Fibroblast of gingiva (primary cell): ENCODE data around the gene PRPF19.

Source experiments
- DNase-seq: peaks from one replicate; pipeline ENCODE4 v3.0.0-alpha.2; 2011; ENCODE audit warnings: low read depth

Gene PRPF19

DNA sequence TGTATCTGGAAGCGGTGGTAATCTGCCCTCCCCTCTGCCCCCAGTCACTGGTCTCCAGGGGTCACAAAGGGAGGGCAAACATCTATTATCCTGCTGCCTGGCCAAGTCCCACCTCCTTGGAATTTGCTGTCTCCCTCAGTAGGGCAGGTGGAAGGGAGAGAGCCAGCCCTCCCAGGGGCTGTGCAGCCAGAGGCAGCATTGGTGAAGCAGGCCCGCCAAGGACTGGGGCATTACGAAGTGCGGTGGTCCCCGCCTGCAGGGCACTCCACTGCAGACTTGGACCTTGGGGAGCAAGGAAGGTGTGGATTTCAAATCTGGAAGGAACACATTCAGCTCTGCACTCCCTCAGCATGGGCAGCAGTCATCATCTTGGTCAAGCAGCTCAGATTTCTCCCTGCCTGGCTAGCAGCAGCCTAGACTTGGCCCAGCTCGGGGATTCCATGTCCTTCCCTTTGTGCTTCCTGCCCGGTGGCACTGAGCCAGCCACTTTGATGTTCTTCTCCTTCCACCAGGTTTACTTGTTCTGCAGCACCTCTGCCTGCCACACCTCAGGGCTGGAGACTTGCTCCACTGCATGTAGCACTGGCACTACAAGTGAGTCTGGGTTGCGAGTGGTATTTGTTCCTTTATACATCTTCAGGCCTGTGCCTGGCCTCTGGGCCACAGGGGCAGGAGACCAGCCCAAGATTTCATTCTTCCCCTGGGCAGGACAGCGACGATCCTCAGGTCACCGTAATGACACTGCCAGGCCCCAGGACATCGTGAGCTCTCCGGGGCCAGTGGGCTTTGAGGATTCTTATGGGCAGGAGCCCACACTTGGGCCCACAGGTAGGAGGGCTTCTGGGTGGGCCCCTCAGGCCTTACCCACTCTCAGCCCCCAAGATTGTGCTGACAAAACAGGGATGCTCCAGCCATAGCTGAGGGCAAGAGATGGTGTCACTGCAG is 31.7 kb downstream of the PRPF19 start:
- no peak for DNase-seq

- no peak for DNase-seq
These were observed 32.9 kb downstream of the PRPF19 start for GRCh38 chr11:60873533-60873932.

DNA sequence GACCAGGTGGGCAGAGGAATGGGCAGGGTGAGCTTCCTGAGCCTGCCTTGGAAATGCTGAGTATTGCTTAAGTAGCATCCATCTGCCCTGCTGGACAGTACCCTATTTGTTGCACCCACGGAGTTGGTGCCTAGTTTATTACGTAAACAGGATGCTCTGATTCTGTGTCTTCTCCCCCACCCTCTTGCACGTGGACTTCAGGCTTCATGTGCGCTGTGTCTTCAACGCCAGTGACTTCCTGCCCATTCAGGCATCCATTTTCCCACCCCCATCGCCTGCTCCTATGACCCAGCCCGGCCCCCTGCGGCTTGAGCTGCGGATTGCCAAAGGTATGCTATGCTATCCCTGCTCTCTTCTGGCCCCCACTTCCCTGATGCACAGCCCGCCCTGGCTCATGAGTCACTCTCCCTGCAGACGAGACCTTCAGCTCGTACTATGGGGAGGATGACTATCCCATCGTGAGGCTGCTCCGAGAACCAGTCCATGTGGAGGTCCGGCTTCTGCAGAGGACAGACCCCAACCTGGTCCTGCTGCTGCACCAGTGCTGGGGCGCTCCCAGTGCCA is 33.3 kb downstream of the PRPF19 start:
- DNase-seq: peak; percentile 81

DNA sequence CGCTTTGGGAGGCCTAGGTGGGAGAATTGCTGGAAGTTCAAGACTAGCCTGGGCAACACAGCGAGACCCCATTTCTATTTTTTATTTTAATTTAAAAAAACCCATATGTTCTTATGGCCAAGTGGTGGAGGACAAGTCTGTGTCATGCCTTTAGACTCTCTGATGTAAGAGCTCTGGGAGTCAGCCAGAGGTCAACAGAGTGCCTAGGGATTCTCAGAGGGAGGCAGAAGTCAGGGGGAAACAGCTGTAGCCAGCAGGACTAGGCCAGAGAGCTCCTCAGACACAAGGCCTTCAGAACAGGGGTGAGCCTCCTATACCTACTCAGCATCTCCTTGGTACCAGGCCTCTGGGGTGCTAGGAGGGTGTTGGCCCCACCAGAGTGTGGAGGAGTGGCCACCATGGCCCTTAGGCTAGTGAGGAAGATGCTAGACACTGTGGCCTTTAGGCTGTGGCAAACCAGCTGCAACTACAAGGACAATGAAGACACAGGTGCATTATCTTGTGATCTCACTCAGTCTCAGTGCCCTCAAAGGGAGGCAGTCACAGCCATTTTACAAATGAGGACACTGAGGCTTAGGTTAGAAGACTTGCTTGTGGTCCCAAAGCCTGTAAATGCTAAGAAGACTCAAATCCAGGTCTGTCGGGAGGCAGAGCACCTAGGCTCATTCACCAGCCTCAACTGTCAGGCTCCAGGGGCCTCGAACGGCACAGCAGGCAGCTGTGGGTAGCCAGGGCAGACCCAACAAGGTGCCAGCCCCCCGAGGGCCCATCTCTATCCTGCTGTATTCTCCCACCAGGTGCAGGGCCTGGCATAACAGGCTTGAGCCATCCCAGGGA is 34.0 kb downstream of the PRPF19 start:
- peak; percentile 74 for DNase-seq

GRCh38 chr11:60871378-60872061 is 34.9 kb downstream of the PRPF19 start:
- peak; percentile 40 for DNase-seq

DNA sequence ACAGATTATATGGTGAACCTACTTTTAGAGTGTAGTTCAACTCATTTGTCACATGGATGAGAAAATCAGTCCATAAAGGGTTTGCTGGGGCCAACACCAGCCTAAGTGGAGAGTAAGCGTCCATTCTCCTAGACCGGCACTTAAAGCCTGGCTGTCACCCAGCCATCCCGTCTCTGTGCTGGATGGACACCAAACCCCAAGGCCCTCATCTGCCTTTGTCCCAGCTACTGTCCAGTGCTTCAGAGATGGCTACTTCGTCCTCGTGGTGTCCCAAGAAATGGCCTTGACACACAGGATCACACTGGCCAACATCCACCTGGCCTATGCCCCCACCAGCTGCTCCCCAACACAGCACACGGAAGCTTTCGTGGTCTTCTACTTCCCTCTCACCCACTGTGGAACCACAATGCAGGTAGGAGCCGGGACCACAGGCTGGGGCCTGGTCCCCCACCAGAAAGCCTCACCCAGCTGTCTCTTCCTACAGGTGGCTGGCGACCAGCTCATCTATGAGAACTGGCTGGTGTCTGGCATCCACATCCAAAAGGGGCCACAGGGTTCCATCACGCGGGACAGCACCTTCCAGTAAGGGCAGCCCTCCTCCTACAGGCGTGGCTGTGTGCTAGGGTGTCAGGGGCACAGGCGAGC is 35.5 kb downstream of the PRPF19 start:
- DNase-seq: no peak

DNA sequence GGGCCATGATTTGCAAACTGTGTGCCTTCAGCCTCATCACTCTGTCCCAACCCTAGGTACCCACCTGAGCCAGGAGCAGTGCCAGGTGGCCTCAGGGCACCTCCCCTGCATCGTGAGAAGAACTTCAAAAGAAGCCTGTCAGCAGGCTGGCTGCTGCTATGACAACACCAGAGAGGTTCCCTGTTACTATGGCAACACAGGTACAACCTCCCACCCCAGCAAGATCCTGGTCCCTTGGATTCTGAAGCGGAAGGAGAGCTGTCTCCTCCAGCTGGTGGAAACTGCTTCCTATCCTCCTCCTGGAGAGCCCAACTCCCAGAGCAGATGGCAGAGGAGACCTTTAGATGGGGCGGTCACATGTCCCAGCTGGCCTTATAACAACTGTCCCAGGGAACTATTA is 36.1 kb downstream of the PRPF19 start:
- DNase-seq: no peak

DNA sequence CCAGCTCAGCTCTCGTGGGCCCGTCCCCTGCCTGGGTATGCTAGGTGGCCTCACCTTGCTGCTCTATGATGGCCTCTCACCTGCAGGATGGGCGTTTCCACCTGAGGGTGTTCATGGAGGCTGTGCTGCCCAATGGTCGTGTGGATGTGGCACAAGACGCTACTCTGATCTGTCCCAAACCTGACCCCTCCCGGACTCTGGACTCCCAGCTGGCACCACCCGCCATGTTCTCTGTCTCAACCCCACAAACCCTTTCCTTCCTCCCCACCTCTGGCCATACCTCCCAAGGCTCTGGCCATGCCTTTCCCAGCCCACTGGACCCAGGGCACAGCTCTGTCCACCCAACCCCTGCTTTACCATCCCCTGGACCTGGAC is 36.9 kb downstream of the PRPF19 start:
- DNase-seq: no peak

GRCh38 chr11:60868682-60869450 is 37.5 kb downstream of the PRPF19 start:
- DNase-seq: no peak

DNA sequence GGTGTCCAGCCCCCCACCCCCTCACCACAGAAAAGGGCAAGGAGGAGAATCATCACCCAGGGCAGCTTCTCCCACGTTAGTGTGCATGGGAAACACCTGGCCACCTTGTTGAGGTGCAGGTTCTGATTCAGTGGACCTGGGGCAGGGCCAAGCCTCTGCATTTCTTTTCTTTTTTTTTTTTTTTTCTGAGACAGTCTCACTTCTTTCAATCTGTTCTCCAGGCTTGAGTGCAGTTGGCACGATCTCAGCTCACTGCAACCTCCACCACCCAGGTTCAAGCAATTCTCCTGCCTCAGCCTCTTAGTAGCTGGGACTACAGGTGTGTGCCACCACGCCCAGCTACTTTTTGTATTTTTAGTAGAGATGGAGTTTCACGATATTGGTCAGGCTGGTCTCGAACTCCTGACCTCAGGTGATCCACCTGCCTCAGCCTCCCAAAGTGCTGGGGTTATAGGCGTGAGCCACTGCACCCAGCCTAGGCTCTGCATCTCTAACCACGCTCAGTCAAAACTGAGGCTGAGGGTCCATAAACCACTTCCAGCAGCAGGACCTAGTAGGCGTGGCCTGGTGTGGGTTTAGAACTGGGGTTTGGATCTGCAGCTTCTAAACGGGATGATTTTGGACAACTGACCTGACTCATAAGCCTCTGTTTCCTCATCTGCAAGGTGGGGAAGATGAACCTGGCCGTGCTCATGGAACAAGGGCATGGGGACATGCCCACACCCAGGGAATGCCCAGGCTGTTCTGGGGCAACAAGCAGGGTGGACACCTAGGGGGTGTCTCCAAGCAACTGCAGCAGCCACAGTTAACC is 38.3 kb downstream of the PRPF19 start:
- no peak for DNase-seq

DNA sequence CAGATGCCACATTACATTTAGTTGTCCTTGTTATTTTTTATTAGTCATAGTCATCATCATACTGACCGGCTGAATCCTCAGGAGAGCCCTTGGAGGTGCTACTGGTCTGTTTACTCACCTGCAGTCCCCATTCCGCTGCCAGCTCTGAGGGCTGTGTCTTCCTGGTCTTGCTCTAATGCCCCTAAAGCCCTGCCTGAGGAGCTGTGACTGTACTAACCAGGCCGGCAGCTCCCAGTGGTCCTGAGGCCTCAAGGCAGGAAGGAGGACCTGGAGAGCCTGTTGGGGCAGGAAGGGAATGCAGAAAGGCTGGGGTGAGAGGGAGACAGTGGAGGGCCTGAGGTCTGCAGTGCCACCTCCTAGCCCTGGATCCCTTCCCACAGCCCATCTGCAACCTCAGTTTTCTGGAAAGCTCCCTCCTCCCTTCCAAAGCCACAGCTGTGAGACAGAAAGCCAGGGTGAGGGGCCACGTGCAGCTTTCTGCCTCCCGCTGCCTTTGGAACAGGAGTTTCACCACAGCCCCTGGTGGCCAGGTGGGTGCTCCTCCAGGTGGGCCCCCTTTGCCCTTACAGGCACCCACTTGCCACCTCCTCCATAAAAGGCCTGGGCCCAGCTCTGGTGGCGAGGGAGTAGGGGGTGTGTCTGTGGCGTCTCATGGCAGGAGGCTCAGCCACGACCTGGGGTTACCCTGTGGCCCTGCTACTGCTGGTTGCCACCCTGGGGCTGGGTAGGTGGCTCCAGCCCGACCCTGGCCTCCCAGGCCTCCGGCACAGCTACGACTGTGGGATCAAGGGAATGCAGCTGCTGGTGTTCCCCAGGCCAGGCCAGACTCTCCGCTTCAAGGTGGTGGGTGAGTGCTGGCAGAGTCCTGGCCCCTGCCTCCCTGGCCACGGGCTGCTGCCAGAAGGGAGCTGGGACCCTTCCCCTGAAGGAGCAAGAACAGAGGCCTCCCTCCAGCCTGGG is 39.2 kb downstream of the PRPF19 start, which contains the start of gene ZP1:
ZP1 (plus strand) TSS at position 632 of the 960 bp plus-strand sequence; CDS start at position 652, 20 bp downstream.
- DNase-seq: no peak

DNA sequence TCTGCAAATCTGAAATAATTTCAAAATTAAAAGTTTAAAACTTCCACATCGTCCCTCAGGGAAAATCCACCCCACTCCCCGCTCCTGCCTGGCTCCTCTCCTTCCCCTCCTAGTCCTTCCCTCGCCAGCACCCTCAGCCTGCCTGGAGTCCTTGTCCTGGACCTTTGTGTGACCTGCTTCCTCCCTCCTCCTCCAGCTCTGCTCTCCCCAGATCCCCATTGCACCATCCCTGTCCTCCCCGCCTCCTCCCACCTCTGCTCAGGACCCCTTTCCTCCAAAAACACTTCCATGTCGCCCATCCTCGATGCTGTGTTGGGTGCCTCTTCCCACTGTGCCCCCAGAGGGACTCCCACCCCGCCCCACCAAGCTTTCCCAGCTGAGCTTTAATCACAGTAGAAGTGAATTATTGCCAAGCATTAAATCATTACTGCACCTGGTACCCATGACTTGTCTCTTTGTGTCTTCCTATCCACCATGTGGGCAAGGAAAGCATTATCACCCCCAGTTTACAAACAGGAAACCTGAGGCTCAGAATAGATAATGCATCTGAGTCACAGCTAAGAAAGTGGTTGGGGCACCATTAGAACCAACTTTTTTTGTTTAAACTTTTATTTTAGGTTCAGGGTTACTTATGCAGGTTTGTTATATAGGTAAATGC is 41.4 kb downstream of the PRPF19 start:
- DNase-seq: no peak

DNA sequence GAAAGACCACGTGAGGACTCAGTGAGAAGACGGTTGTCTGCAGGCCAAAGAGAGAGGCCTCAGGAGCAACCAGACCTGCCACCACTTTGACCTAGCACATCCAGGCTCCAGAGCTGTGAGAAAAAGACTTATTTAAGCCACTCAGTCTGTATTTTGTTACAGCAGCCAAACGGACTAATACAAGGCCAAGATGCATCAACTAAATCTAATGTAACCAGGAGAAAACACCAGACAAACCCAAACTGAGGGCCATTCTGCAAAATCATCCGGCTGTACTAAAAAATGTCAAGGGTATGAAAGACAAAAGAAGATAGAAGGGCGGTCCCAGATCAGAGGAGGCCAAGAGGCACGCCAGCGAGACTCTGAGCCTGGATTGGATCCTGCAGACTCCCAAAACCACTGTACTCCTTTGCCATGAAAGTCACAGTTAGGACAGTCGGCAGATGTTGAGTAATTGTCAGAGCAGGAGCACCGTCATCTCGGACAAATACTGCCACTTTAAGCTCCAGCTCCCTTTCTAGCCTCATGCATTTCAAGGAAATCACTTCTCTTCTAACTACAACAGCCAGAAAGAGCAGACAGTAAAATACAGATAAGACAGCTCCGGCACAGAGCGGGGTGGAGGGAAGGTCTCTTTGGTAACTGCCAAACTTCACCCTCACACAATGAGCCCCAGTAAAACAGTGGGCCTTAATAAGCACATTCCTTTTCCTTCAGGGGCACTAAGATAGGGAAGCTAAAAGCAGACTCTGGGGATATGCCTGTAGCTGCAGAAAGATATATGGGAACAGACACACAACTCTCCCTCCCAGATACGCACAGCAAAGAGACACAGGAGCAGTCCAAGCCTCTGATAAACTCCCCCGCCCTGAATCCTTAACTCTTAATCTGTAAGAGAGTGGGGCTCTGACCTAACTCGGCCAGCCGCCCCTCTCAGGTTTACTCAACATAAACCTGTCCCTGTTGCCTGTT is 42.5 kb downstream of the PRPF19 start:
- DNase-seq: no peak

DNA sequence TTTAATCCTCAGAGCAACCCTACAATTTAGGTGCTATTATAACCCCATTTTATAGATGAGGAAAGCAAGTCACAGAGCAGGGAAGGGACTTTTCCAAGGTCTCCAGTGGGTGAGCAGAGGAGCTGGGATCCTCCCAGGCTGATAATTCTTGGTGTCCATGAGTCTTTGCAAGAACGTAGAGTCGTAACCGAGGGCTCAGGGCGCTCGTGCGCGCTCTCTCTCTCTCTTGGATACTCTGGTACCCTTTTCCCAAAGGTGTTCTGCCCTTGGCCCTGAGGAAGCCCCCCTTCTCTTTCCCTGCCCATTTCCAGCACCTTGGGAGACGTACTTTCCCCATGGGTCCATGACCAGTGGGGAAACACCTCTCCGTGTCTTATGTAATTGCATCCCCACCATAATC is 44.2 kb downstream of the PRPF19 start:
- DNase-seq: no peak

- peak; percentile 28 for DNase-seq
These were observed 45.4 kb downstream of the PRPF19 start for GRCh38 chr11:60860943-60861342.

DNA sequence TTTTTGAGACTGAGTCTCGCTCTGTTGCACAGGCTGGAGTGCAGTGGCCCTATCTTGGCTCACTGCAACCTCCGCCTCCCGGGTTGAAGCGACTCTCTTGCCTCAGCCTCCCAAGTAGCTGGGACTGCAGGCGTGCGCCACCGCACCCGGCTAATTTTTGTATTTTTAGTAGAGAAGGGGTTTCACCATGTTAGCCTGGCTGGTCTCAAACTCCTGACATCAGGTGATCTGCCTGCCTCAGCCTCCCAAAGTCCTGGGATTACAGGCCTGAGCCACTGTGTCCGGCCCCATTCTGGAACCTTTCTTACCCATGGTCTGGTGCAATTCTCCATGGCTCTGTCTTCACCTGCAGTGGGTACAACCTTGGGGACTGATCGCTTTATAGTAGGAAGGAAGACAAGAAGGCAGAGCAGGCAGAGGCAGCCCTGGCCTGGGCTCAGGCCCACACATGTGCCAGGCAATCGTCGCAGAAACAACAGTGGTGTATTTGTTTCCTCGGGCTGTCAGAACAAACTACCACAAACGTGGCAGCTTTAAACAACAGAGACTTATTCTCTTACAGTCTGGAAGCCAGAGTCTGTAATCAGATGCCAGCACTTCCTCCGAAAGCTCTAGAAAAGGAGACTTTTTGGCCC is 46.7 kb downstream of the PRPF19 start:
- DNase-seq: no peak
